Measurements from ENCODE around the gene DDX24.

Gene DDX24

GRCh38 chr14:94030571-94030970 is 50.4 kb downstream of the DDX24 start:
- TF ChIP-seq POLR2A (IDR thresholded peaks at IDR 0.05; ENCODE audit: extremely low read depth, insufficient read length), result no peak
- TF ChIP-seq MYC (IDR thresholded peaks at IDR 0.05; ENCODE audit: low read depth, low read length), result no peak
- no peak for TF ChIP-seq MAX (IDR thresholded peaks at IDR 0.05; ENCODE audit: low read depth, low read length)
- no peak for DNase-seq (ENCODE audit: low read depth)
- no peak overlapping the region for H3K4me3 ChIP-seq (ENCODE audit: low read depth, low read length)

GRCh38 chr14:94029671-94030203 is 51.3 kb downstream of the DDX24 start:
- TF ChIP-seq MYC (IDR thresholded peaks at IDR 0.05; ENCODE audit: low read depth, low read length), result no peak
- no peak for TF ChIP-seq POLR2A (IDR thresholded peaks at IDR 0.05; ENCODE audit: extremely low read depth, insufficient read length)
- TF ChIP-seq, protein P1, sequence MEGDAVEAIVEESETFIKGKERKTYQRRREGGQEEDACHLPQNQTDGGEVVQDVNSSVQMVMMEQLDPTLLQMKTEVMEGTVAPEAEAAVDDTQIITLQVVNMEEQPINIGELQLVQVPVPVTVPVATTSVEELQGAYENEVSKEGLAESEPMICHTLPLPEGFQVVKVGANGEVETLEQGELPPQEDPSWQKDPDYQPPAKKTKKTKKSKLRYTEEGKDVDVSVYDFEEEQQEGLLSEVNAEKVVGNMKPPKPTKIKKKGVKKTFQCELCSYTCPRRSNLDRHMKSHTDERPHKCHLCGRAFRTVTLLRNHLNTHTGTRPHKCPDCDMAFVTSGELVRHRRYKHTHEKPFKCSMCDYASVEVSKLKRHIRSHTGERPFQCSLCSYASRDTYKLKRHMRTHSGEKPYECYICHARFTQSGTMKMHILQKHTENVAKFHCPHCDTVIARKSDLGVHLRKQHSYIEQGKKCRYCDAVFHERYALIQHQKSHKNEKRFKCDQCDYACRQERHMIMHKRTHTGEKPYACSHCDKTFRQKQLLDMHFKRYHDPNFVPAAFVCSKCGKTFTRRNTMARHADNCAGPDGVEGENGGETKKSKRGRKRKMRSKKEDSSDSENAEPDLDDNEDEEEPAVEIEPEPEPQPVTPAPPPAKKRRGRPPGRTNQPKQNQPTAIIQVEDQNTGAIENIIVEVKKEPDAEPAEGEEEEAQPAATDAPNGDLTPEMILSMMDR (IDR thresholded peaks at IDR 0.05; ENCODE audit: low read depth, low read length), result no peak
- no peak for TF ChIP-seq MAX (IDR thresholded peaks at IDR 0.05; ENCODE audit: low read depth, low read length)
- no peak overlapping the region for H3K4me3 ChIP-seq (ENCODE audit: low read depth, low read length)
- no peak for DNase-seq (ENCODE audit: low read depth)

GRCh38 chr14:94029265-94029664 is 51.7 kb downstream of the DDX24 start:
- DNase-seq (ENCODE audit: low read depth), result peak; percentile 81
- TF ChIP-seq MYC (IDR thresholded peaks at IDR 0.05; ENCODE audit: low read depth, low read length) (no peak), MAX (IDR thresholded peaks at IDR 0.05; ENCODE audit: low read depth, low read length) (peak; percentile 52; the same call in 1 of the 2 replicates)
- peak overlapping the region; percentile 6 for H3K4me3 ChIP-seq (ENCODE audit: low read depth, low read length)

DNA sequence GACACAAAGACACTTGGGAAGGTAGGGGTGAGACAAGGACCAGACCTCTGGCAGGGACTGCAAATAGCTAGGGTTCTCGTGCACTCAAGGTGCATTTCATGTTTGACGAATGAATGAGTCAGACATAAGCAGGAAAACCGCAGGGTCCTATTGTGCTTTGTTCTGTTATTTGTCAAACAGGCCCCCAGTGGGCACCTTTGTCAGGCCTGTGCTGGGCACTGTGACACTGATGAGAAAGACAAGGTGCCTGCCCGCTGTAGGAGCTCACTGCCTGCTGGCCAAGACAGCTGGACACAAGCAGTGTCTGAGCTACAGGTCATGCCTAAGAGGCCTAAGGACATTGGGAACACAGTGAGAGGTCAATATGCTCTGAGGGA is 52.6 kb downstream of the DDX24 start:
- TF ChIP-seq MYC (IDR thresholded peaks at IDR 0.05; ENCODE audit: low read depth, low read length), result no peak
- TF ChIP-seq, protein P1 (IDR thresholded peaks at IDR 0.05; ENCODE audit: low read depth, low read length), result peak; percentile 47
- DNase-seq (ENCODE audit: low read depth), result peak; percentile 89
- no peak overlapping the region for H3K4me3 ChIP-seq (ENCODE audit: low read depth, low read length)

- no peak for DNase-seq (ENCODE audit: low read depth)
- no peak overlapping the region for H3K4me3 ChIP-seq (ENCODE audit: low read depth, low read length)
- TF ChIP-seq MYC (IDR thresholded peaks at IDR 0.05; ENCODE audit: low read depth, low read length) (no peak), POLR2A (IDR thresholded peaks at IDR 0.05; ENCODE audit: extremely low read depth, insufficient read length) (no peak), MAX (IDR thresholded peaks at IDR 0.05; ENCODE audit: low read depth, low read length) (no peak)
- TF ChIP-seq, protein P1 (IDR thresholded peaks at IDR 0.05; ENCODE audit: low read depth, low read length), result no peak
Observed at GRCh38 chr14:94027566-94028449, 53.2 kb downstream of the DDX24 start.

GRCh38 chr14:94026889-94027469 is 54.0 kb downstream of the DDX24 start:
- no peak for TF ChIP-seq MYC (IDR thresholded peaks at IDR 0.05; ENCODE audit: low read depth, low read length)
- TF ChIP-seq, protein P1 (IDR thresholded peaks at IDR 0.05; ENCODE audit: low read depth, low read length), result no peak
- TF ChIP-seq MAX (IDR thresholded peaks at IDR 0.05; ENCODE audit: low read depth, low read length), result no peak
- no peak for TF ChIP-seq POLR2A (IDR thresholded peaks at IDR 0.05; ENCODE audit: extremely low read depth, insufficient read length)
- DNase-seq (ENCODE audit: low read depth), result no peak
- no peak overlapping the region for H3K4me3 ChIP-seq (ENCODE audit: low read depth, low read length)
